ENCODE data around the gene SLC6A15.

DNA sequence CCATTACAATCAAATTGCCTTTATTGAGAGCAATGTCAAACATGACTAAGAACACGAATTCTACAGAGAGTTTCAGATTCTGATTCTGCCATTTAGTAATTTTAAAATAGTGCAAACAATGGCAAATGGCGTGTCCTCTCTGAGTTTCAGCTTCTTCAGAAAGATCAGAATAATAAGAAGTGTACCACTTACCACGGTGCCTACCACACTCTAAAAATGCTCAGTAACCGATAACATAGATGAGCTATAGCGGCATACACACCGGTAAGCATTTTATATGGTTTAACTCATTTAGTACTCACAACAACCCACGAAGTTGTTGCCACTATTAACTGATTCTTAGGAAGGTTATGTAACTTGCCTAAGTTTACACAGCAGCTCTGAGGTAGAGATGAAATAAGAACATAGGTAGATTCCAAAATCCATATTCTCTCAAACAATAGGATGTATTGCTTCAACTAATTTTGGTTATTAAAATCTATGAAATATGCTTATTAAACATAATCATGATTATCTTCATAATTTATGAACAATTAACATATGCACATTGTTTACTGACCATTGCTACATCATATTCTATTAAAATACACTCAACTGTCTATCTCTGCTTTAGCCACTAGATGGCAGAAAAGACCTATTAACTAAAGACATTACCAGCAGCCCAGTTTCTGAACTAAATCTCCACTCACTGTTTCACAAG, 38.3 kb downstream of the SLC6A15 start:
- TF ChIP-seq EP300 (IDR thresholded peaks at IDR 0.05) (no peak), CTCF (IDR thresholded peaks at IDR 0.05) (peak; percentile 67 to 77 (median 71))

Measured in esophagus muscularis mucosa (tissue), 3 donors.